PC-3 (cell line): ENCODE results near the gene RAB17. TPM values are rescaled to one million over a fixed set of nuclear protein-coding genes. Genes with fewer than 3 reads are reported as not detected.

Experiments
- ATAC-seq: fragments of 200-7000 bp; cut with Tn5 transposase; 2 replicates; pipeline ENCODE4 v1.9.1; 2020; ENCODE audit warnings: mild to moderate bottlenecking, moderate library complexity
- BruUV-seq: library from RNA; stranded (reverse); fragments of 400-500 nt; replicated peaks from 2 replicates; lab custom pipeline; 2021; lab: Mats Ljungman, UMichigan
- CTCF ChIA-PET: fragments of 300-600 bp; sonication (Branson Sonifier 250); formaldehyde crosslinking; loops from one replicate; lab custom pipeline; 2022; ENCODE audit warnings: antibody characterized with exemption; lab: Charles Lee
- POLR2A ChIA-PET: fragments of 300-600 bp; sonication (Branson Sonifier 250); formaldehyde crosslinking; loops from one replicate; lab custom pipeline; 2022; ENCODE audit warnings: antibody characterized with exemption; ENCODE audit not compliant: unreplicated experiment; lab: Charles Lee
- DNase-seq: peaks from one replicate; pipeline ENCODE4 v3.0.0-alpha.2; 2015
- H2AFZ ChIP-seq: fragments of 300-600 bp; sonication (generic); 2 replicates; pipeline ENCODE4 v1.6.0; 2016; ENCODE audit warnings: antibody characterized with exemption, low read length
- H3F3A ChIP-seq: fragments of 300-600 bp; sonication (generic); one replicate; pipeline ENCODE4 v1.6.0; 2017; ENCODE audit warnings: antibody characterized with exemption, low read length, control low read depth, mild to moderate bottlenecking; ENCODE audit not compliant: unreplicated experiment
- H3K27ac ChIP-seq: fragments of 300-600 bp; sonication (generic); 2 replicates; pipeline ENCODE4 v1.5.1; 2016; ENCODE audit warnings: mild to moderate bottlenecking, low read length
- H3K27me3 ChIP-seq: fragments of 300-600 bp; sonication (generic); 2 replicates; pipeline ENCODE4 v1.6.1; 2016; ENCODE audit warnings: low read length, mixed read lengths
- H3K36me3 ChIP-seq: fragments of 300-600 bp; sonication (generic); 2 replicates; pipeline ENCODE4 v1.6.1; 2016; ENCODE audit warnings: low read depth, mixed run types, low read length, mixed read lengths
- H3K4me1 ChIP-seq: fragments of 300-600 bp; sonication (generic); 2 replicates; pipeline ENCODE4 v1.5.1; 2016; ENCODE audit warnings: low read length; ENCODE audit not compliant: insufficient read depth
- H3K4me2 ChIP-seq: fragments of 300-600 bp; sonication (generic); 2 replicates; pipeline ENCODE4 v1.6.0; 2016; ENCODE audit warnings: low read length
- H3K4me3 ChIP-seq: fragments of 300-600 bp; sonication (generic); 2 replicates; pipeline ENCODE4 v1.5.1; 2016; ENCODE audit warnings: mild to moderate bottlenecking, low read length, mixed read lengths
- H3K79me2 ChIP-seq: fragments of 300-600 bp; sonication (generic); 2 replicates; pipeline ENCODE4 v1.6.1; 2017; ENCODE audit warnings: low read length, mixed read lengths
- H3K9ac ChIP-seq: fragments of 300-600 bp; sonication (generic); 2 replicates; pipeline ENCODE4 v1.6.0; 2016; ENCODE audit warnings: mild to moderate bottlenecking, low read length
- H3K9me2 ChIP-seq: fragments of 300-600 bp; sonication (generic); replicated peaks from 2 replicates; pipeline ENCODE4 v1.6.1; 2016; ENCODE audit warnings: mixed run types, low read length, mixed read lengths
- H3K9me3 ChIP-seq: fragments of 300-600 bp; sonication (generic); 2 replicates; pipeline ENCODE4 v1.6.1; 2016; ENCODE audit warnings: low read length, mixed read lengths
- H4K20me1 ChIP-seq: fragments of 300-600 bp; sonication (generic); 2 replicates; pipeline ENCODE4 v1.6.1; 2016; ENCODE audit warnings: low read length, mixed read lengths
- EZH2 ChIP-seq: fragments of 300-600 bp; sonication (generic); IDR thresholded peaks from one replicate; pipeline ENCODE4 v1.6.1; 2017; ENCODE audit warnings: antibody characterized with exemption, mild to moderate bottlenecking, low read length; ENCODE audit not compliant: unreplicated experiment
- EZH2phosphoT487 ChIP-seq: fragments of 300-600 bp; sonication (generic); IDR thresholded peaks from 2 replicates; pipeline ENCODE4 v1.6.1; 2018; ENCODE audit warnings: mild to moderate bottlenecking, antibody characterized with exemption, low read length, borderline replicate concordance
- intact Hi-C: fragments of 100-400 bp; cut with micrococcal nuclease; formaldehyde crosslinking; loops from 2 replicates; pipeline ENCODE4 v1.9.0; 2023
- total RNA-seq: library from RNA; depleted of rRNA; stranded (reverse); fragments of >200 nt; gene quantifications from 2 replicates; pipeline ENCODE4 v1.2.3, GENCODE V29; 2014
- TF ChIP-seq, protein P1 (sequence below): fragments of 300-600 bp; sonication (generic); conservative IDR thresholded peaks from 2 replicates; pipeline ENCODE4 v1.5.1; 2017; ENCODE audit warnings: antibody characterized with exemption, low read depth, mild to moderate bottlenecking, low read length

The RAB17 gene
- total RNA-seq, 1 experiment from 2014 or later, result 28.9 TPM

DNA sequence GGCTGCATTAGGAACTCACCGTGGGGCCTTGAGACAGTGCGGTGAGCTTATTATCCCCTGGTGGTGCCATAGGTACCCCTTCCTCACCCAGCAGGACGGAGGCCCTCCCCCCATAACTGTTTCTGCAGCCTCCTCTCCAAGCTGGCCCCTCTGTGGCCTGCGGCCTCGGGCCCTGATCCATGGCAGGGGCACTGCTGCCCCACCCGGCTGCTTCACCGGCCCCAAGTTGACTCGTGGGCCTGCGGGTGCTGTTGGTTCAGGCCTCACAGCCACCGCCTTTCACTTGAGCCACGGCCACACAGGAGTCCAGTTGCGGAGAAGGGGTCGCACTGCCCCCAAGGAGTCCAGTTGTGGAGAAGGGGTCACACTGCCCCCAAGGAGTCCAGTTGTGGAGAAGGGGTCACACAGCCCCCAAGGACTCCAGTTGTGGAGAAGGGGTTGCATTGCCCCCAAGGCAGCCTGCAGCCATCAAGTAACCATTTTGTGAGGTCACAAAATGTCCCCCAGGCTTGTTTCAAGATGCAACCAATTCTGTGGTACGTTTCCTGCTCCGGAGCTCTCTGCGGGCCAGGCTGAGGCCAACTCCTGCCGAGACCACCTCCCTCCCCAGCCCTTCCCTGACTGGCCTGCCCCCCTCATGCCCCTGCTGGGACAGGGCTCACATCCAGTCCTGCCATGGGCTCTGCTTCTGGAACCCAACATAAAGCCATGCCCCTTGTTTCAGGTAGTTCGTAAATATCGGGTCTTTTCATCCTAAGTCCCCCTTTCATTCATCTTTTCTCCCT is 41.5 kb upstream of the RAB17 start:
- POLR2A ChIA-PET, result no interaction called here
- CTCF ChIA-PET, result no interaction called here
- no peak overlapping the region for H3K9ac ChIP-seq
- no peak overlapping the region for H3K4me3 ChIP-seq
- H3F3A ChIP-seq, result no peaks in the 10 kb centered on the region
- H2AFZ ChIP-seq, result no peak overlapping the region
- peaks cover 12% of the 10 kb centered on the region for H3K79me2 ChIP-seq
- DNase-seq (no peak), ATAC-seq (no peak)
- no peak overlapping the region for H3K4me2 ChIP-seq
- no peak overlapping the region for H3K27ac ChIP-seq
- intact Hi-C loops, result no loop called here
- H3K4me1 ChIP-seq, result peaks cover 10% of the 10 kb centered on the region; the same call in 1 of the 2 replicates
- H3K9me2 ChIP-seq, result no peaks in the 10 kb centered on the region
- H3K36me3 ChIP-seq, result no peaks in the 10 kb centered on the region
- H3K27me3 ChIP-seq, result no peaks in the 10 kb centered on the region
- H4K20me1 ChIP-seq, result no peaks in the 10 kb centered on the region
- H3K9me3 ChIP-seq, result no peaks in the 10 kb centered on the region
- no TSS peak for BruUV-seq
- TF ChIP-seq EZH2phosphoT487 (no peak), EZH2 (no peak)
- TF ChIP-seq, protein P1, sequence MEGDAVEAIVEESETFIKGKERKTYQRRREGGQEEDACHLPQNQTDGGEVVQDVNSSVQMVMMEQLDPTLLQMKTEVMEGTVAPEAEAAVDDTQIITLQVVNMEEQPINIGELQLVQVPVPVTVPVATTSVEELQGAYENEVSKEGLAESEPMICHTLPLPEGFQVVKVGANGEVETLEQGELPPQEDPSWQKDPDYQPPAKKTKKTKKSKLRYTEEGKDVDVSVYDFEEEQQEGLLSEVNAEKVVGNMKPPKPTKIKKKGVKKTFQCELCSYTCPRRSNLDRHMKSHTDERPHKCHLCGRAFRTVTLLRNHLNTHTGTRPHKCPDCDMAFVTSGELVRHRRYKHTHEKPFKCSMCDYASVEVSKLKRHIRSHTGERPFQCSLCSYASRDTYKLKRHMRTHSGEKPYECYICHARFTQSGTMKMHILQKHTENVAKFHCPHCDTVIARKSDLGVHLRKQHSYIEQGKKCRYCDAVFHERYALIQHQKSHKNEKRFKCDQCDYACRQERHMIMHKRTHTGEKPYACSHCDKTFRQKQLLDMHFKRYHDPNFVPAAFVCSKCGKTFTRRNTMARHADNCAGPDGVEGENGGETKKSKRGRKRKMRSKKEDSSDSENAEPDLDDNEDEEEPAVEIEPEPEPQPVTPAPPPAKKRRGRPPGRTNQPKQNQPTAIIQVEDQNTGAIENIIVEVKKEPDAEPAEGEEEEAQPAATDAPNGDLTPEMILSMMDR, result no peak

DNA sequence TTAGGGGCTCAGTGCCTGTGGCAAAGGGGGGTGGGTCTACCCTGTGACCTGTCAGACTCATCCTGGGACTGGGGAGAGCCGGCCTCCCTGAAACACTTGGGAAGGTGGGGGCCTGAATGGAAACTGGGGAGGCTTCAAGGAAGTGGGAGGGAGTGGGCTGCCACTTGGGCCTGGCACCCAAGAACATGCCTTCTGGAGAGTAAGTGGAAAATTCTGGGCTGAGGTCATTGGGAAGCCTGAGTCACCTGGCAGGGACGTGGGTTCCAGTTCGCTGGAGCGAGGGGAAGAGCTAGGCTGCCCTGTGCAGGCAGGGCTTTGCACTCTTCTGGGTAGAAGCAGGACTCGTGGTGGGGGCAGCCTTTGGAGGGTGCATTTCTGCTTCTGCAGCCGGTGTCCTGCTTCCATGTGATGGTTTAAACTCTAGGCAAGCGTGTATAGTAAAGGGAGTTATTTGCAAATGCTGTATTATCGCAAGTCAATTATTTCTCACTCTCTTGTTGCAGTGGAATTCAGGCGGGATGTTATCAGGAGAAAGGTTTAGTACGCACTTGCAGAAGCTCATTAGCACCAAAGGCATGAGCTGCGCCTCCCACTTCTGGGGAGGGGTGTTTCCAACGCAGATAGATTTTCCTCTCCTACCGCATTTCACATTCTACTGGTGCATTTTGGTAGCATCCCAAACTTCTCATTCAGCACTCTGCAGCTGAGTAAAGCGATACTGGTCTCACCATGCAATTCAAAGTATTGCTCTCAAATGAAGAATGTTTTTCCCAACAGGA is 40.7 kb upstream of the RAB17 start:
- H3K27me3 ChIP-seq, result no peaks in the 10 kb centered on the region
- CTCF ChIA-PET, result no interaction called here
- intact Hi-C loops, result no loop called here

More for the DNA sequence above, 40.7 kb upstream of the RAB17 start:
- POLR2A ChIA-PET, result no interaction called here
- Histone ChIP-seq H3K4me1 (peaks cover 10% of the 10 kb centered on the region; the same call in 1 of the 2 replicates), H3K4me3 (no peak overlapping the region), H3K36me3 (no peaks in the 10 kb centered on the region), H3F3A (no peaks in the 10 kb centered on the region), H3K9me3 (no peaks in the 10 kb centered on the region), H2AFZ (no peak overlapping the region), H3K27ac (no peak overlapping the region), H3K4me2 (no peak overlapping the region), H4K20me1 (no peaks in the 10 kb centered on the region), H3K9ac (no peak overlapping the region), H3K79me2 (peaks cover 12% of the 10 kb centered on the region), H3K9me2 (no peaks in the 10 kb centered on the region)
- DNase-seq, result no peak
- no peak for TF ChIP-seq EZH2phosphoT487
- no peak for TF ChIP-seq EZH2
- TF ChIP-seq, protein P1, result no peak
- BruUV-seq, result no TSS peak
- ATAC-seq, result no peak
